ENCODE data around the gene THSD4.

The THSD4 gene

GRCh38 chr15:71518661-71519060 is 403.4 kb downstream of the THSD4 start:
- no peak for DNase-seq

DNA sequence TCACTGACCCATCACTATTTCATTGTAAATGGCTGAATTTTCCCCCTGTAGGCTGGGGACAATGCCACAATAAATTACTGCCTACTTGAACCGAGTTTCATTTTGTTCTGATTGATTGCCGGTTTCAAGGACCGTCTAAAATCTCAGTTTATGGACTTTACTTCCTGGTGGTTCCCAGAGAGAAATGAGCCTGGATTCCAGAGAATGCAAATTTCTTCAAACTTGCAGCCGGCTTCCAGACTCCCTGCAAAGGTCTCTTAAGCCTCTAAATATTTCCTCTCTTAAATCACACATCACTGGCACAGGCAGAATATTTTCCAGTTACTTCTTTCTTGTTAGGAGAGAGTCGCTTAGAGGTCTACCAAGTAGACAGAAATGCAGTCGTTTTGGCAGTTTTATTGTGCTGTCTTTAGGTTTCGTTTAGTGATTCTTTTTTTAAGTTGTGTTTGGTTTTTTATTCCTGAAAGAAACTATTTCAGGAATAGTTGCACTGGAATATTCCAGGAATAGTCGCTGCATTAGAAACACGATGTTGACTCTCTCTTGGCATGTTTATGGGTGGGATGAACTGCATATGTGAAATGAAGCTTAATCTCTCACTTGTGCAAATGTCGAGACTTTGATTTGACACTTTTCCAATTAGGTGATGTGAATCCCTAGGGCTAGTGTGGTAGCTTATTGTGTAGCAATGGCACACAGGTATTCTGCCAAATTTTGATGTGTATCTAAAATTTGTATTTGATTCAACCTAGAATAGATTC is 411.0 kb downstream of the THSD4 start:
- no peak for DNase-seq

GRCh38 chr15:71529361-71529760 is 414.1 kb downstream of the THSD4 start:
- no peak for DNase-seq

GRCh38 chr15:71530116-71530515 is 414.8 kb downstream of the THSD4 start:
- no peak for DNase-seq

GRCh38 chr15:71532994-71533393 is 417.7 kb downstream of the THSD4 start:
- DNase-seq = no peak

GRCh38 chr15:71538181-71538580 is 422.9 kb downstream of the THSD4 start:
- DNase-seq = no peak

GRCh38 chr15:71541746-71542145 is 426.5 kb downstream of the THSD4 start:
- DNase-seq = no peak

GRCh38 chr15:71542836-71543235 is 427.6 kb downstream of the THSD4 start:
- no peak for DNase-seq

- DNase-seq = no peak
Measured at GRCh38 chr15:71543413-71543812, 428.1 kb downstream of the THSD4 start.

GRCh38 chr15:71545223-71545760 is 430.0 kb downstream of the THSD4 start:
- no peak for DNase-seq

- no peak for DNase-seq
Measured at GRCh38 chr15:71545923-71546322, 430.7 kb downstream of the THSD4 start.

GRCh38 chr15:71547011-71547410 is 431.7 kb downstream of the THSD4 start:
- no peak for DNase-seq

DNA sequence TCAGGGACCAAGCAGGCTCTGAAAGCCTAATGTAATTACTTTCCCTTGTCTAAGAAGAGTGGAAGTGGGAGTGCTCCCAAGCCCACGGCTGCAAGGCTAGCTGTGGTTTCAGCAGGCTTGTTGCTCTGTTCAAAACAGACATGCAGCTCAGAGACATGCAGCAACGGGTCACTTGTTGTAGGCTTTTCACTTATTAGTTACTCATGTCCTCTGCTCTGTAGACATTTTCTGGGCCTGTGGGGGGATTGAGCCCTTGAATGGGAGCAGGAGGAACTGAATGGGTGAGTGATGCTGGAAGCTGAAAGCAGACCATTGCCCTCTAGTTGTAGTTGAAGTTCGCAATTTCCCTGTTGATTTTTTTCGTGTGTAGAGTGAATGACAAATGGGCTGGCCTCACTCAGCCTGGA is 433.1 kb downstream of the THSD4 start:
- DNase-seq = no peak

- DNase-seq = no peak
Measured at GRCh38 chr15:71549091-71549490, 433.8 kb downstream of the THSD4 start.

GRCh38 chr15:71549697-71550096 is 434.4 kb downstream of the THSD4 start:
- DNase-seq = no peak

- no peak for DNase-seq
Measured at GRCh38 chr15:71551566-71551965, 436.3 kb downstream of the THSD4 start.

DNA sequence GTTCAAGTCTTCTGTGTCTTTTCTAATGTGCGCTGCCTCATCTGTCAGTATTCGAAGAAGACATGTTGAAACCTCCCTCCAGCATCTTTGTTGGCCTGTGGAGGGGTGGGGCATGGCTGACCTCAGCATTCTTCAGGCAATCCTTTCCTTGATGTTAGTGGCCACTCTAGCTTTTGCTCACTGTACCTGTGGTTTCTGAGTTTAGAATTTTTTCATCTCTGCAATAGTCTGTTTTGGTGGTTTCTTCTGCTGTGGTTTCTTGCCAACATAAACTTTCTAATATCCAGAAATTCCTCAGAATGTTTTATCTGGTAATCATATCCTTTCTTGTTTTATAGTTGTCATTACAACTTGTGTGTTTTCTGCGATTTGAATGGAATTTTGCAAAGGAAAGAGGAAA is 443.8 kb downstream of the THSD4 start:
- DNase-seq = no peak

DNA sequence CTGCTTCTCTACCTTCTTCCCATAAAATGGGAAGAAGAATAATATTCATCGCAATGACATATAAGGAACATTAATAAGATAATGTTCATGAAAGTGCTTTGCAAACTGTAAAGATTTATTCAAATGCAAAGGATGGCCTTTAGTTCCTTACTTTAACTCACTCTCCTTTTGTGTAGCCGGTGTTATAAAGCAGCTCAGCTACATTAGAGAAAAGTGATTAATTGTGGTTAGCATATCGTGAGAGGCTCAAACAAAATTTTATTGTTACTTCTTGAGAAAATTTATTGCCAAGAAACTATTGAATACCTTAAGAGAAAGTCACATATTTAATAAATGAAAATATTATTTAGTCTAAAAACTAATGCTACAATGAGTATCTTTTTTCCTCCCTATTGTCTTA is 444.3 kb downstream of the THSD4 start:
- no peak for DNase-seq

DNA sequence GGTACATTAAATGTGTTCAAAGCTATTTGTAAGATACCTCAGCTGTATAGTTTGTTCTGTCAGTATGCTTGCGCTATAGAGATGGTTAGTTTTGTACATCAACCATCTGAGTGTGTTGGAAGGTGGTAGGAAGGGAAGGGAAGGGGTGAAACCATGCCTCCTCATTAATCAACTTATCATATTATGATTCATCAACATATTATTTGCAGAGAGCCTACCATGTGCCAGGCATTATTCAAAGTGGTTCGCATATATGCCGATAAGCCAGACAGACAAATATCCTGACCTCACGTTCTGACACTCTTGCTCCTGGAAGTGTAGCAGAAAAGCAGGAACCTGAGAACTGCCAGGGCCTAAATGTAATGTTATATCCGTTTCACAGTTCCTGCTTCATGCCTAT is 447.0 kb downstream of the THSD4 start:
- no peak for DNase-seq

GRCh38 chr15:71564217-71564616 is 448.9 kb downstream of the THSD4 start:
- DNase-seq = no peak

DNA sequence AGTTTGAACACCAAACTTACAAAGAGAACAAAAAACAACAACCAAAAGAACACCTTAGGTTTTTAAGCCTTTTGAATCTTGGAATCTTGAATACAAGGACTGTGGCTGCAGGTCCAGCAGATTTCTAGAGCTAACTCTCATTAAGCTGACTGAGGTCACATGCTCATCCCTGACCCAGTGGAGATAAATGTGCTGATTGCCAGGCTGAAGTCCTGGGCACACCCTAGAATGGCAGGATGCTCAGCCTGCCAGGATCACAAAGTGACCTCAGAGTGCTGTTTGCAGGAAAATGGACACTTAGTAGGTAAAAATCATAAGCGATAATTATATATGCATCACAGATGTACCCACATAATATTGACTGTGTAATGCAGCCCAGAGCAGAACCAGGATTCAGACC is 449.7 kb downstream of the THSD4 start:
- no peak for DNase-seq

DNA sequence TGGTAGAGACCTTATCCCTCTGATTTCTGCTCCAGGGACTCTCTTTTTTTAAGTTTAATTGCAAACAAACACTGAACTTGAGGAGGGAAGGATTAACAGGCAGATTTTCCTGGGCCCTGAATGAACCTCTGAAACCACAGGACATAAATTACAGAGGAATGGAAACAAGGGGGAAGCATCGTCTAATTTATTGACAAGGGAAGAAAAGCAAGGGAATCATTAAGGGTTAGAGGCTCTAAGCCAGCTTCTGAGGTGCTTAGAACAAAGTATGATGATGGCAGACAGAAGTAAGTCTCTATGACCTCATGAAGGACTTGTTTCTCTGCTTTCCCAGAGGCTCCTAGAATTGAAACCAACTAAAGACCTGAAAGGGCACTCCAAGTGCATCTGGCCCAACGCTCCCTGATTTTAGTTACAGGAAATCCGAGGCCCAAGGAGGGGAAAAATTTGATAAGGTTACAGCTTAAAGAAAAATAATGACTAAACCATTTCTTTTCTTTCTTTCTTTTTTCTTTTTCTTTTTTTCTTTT is 450.4 kb downstream of the THSD4 start:
- DNase-seq = no peak

DNA sequence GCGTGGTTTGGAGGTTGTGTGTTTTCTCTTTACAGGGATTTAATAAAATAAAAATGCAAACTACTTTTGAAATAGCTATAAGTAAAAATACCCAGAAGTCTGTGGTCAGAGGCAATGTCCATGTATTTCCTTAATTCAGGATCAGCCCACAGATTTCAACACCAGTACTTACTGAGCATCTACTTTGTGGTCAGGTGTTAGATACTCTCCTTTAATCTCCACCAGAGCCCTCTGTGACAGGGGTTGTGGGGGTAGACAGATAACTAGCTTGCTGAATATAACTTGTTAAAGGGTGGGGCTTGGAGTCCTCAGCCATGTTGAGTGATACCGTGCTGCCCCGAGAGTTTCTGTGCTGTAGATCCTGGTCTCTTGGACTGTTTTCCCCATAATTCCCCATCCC is 451.0 kb downstream of the THSD4 start:
- no peak for DNase-seq

DNA sequence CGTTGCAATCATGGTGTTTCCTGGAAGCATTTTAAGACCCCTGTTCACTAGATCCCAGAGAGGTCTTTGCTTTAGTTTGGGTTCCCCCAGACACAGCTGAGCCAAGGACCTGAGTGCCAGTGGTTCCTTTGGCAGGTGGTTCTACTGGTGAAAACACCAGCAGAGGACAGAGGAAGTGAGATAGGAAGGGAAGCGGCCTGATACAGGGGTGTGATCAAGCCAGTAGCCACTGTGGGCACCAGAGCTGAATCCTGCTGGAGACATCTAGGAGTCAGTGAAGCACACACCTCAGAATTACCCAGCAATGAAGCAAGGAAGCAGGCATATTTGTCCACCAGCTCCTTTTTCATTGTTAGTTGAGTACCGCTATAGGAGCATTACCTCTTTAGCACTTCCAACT is 451.9 kb downstream of the THSD4 start:
- no peak for DNase-seq

- DNase-seq = no peak
Measured at GRCh38 chr15:71568227-71568626, 453.0 kb downstream of the THSD4 start.

Data from CD4-positive, alpha-beta T cell treated with Interleukin-4 for 1 hour (primary cell).